GM18861 (cell line): ENCODE measurements around the gene ATP8A2.
"Not testable (repeated sequence)": the region's sequence is repeated elsewhere in the genome, so short reads cannot be mapped to it uniquely, and the experiment has no call there.

Experiments used
- ATAC-seq: cut with Tn5 transposase; IDR thresholded peaks from one replicate; pipeline ENCODE4 v1.9.1; 2021; ENCODE audit not compliant: unreplicated experiment

ATP8A2 gene

DNA sequence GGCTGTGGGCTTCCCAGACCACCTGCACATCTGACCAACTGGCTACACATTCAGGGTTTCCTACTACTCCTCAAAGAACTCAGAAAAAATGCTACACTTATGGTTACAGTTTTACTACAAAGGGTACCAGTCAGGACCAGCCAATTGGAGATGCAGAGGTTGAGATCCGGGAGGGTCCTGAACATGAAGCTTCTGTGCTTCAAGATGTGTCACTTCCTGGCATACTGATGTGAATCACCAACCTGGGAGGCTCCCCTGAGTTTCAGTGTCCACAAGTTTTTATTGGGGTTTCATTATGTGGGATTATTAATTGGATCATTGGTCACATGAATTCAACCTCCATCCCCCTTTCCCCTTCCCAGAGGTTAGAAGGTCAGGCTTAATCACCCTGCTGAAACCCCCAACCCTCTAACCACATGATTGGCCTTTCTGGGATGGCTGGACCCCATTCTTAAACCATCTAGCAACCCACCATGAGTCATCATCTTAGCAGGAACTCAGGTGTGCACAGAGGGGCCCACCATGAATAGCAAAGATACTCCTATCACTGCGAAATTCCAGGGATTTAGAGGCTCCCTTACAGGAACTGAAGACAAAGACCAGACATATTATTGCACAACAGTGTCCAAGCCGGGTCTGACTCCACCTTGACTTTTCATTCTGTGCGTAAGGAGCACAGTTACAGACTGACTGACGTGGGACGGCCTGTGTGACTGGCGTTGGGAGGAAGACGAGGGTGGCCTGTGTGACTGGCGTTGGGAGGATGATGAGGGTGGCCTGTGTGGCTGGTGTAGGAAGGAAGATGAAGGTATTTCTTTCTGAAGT, 90.7 kb downstream of the ATP8A2 start:
- ATAC-seq, result no peak

DNA sequence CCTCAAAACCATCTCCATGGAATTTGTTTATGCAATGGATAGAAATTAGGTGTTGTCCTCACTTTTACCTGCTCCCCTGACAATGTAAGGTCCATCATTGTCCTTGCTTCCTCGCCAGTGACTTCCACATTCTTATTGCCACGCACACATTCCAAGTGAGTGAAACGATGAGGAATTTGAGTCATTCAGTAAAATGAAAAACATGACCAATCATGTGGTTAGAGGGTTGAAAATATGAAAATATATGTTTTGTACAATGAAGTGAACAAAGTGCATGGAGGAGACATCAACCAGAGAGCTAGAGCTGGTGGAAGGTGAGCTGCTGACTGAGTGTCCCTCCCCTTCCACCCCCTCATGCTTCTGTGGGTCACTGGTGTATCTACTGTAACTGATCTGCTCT, 91.7 kb downstream of the ATP8A2 start:
- ATAC-seq, result no peak

DNA sequence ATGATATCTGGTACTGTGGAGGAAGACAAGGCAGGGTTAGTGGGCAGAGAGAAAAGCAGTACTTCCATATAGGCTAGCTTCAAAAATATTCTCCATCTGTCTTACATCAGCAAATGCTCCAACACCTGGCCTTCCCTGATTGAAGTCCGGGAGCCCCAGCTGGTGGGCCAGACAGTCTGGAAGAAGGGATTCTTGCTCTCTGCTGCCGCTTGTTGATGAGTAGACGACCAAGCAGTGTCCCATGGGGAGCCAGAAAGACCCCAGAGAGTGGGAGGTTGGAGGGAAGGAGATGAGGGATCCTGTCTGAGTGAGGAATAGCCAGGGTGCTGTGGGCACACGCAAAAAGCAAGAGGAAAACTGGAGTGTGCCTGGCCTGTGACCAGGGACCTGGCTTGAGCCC, 95.1 kb downstream of the ATP8A2 start:
- ATAC-seq, result no peak

GRCh38 chr13:25468325-25469168, 96.8 kb downstream of the ATP8A2 start:
- no peak for ATAC-seq

- no peak for ATAC-seq
Measured at GRCh38 chr13:25469169-25469525, 97.4 kb downstream of the ATP8A2 start.

- no peak for ATAC-seq
Measured at GRCh38 chr13:25473864-25474263, 102.1 kb downstream of the ATP8A2 start.

- ATAC-seq, result no peak
Measured at GRCh38 chr13:25478186-25478585, 106.4 kb downstream of the ATP8A2 start.

DNA sequence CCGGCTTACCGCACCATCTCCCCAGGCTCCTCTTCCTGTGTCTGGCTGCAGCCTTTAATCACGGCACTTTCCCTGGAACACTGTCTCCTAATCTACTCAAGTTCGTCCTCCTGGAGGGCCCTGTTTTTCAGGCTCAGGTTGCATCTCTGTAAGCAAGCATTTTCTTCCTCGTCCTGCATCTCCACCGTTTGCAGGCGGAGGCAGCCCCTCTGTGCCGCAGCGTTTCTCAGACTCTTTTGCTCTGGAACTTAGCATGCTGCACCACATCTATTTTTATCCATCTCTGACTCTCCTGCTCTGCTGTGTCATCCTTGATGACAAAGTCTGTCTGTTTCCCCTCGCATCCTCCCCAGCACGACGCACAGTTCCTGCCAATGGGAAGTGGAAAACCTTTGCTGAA, 117.5 kb downstream of the ATP8A2 start:
- no peak for ATAC-seq

GRCh38 chr13:25490236-25490635, 118.5 kb downstream of the ATP8A2 start:
- ATAC-seq, result no peak

GRCh38 chr13:25493931-25494640, 122.3 kb downstream of the ATP8A2 start:
- no peak for ATAC-seq

DNA sequence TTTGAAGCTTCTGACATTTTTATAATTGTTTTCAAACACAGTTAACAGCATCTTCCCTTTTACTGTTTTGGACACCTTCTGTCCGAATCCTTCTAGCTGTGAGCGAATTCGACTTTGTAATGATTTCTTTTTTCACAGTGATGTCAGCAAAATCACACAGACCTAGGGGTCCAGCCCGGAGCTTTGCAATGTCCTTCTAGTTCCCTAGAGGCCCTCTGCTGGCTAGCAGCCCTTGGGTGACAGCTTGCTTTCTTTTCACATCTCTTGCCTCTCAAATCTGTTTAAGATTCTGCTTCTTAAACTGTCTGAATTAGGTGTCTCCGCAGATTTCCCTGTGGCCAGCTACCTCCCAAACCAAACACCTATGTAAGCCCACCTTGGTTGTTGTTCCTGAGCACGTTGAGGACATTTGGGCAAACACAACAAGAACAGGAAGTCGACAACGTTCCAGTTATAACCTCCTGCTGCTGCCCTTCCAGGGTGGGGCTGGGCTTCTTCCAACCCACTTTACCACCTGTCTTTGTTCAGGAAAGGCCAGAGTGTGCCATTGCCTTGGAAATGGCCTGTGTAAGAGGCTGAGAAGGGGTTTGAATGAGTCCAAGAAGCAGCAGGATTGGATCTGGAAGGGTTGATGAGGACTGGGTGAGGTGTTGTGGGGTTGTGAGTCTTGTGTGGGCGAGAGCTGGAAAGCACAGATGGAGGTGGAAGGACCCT, 123.1 kb downstream of the ATP8A2 start:
- no peak for ATAC-seq

GRCh38 chr13:25501231-25501630, 129.5 kb downstream of the ATP8A2 start:
- no peak for ATAC-seq

DNA sequence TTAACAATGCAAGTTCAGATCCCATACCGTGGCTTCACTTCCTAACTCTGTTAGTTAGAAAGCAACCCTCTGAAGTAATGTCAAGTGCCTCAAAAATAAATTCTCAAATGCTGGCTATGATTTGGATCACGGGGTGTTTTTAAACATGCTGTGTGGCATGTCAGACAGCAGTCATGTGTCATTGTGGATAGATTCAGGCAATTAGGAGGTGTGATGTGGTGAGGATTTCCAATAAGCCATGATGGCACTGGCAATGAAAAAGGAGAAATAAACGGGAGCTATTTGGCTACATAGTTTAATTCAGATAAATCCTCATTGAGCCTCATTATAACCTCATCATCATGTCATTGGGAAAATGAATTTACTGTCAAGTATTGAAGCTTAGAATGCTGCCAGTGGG, 130.3 kb downstream of the ATP8A2 start:
- ATAC-seq, result no peak

- ATAC-seq, result no peak
Measured at GRCh38 chr13:25502551-25502950, 130.8 kb downstream of the ATP8A2 start.

- ATAC-seq, result no peak
Measured at GRCh38 chr13:25503856-25504255, 132.1 kb downstream of the ATP8A2 start.

GRCh38 chr13:25507841-25508240, 136.1 kb downstream of the ATP8A2 start:
- no peak for ATAC-seq

GRCh38 chr13:25513060-25513459, 141.3 kb downstream of the ATP8A2 start:
- ATAC-seq, result not testable (repeated sequence)

- no peak for ATAC-seq
Measured at GRCh38 chr13:25518441-25518840, 146.7 kb downstream of the ATP8A2 start.

DNA sequence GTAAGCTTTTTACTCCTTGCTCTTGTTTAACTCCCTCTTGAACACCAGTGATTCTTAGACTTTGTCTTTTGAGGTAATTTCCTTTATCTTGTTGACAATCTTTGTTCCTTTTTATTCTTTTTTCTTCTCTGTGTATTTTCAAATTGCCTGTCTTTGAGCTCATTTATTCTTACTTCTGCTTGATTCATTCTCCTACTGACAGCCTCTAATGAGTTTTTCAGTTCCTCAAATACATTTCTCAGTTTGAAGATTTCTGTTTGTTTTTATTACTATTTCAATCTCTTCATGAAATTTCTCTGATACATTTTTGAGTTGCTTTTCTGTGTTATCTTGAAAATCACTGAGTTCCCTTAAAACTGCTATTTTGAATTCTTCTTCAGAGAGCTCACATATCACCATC, 154.1 kb downstream of the ATP8A2 start:
- no peak for ATAC-seq

DNA sequence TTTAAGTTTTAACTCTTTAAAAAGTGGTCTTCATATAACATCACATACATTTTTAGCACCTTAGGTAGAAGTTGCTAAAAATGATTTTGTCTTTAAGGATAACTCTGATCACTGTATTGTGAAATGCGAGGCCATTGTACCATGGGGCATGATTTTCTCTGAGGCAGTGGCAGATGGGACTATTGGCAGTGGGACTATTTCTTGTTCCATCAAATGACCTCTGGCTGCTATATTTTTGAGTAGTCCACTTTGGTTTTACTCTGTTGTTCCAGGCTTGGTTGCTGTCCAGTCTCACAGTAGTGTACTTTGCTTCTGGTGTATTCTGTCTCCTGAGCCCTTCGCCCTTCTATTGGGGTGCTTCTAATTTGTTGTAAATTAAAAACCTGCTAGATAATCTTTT, 156.5 kb downstream of the ATP8A2 start:
- ATAC-seq, result no peak

- no peak for ATAC-seq
Measured at GRCh38 chr13:25529425-25529824, 157.7 kb downstream of the ATP8A2 start.
